H9 (cell line): ENCODE results near the gene PDZD2. TPM values are rescaled to one million over a fixed set of nuclear protein-coding genes. Genes with fewer than 3 reads are reported as not detected.
"Not testable (repeated sequence)": the region's sequence is repeated elsewhere in the genome, so short reads cannot be mapped to it uniquely, and the experiment has no call there.

ENCODE experiments used
- DNase-seq: peaks from one replicate; pipeline ENCODE4 v3.0.0-alpha.2; 2017
- H2AFZ ChIP-seq: one replicate; pipeline ENCODE4 v1.6.1; 2013; ENCODE audit warnings: mild to moderate bottlenecking, low read length, control low read depth, moderate library complexity
- H2AK5ac ChIP-seq: 2 replicates; pipeline ENCODE4 v1.6.1; 2013; ENCODE audit warnings: low read length, control low read depth, mixed read lengths; ENCODE audit not compliant: insufficient read length
- H2BK120ac ChIP-seq: one replicate; pipeline ENCODE4 v1.6.1; 2013; ENCODE audit warnings: low read depth, mild to moderate bottlenecking, low read length, control low read depth, inconsistent platforms; ENCODE audit not compliant: poor library complexity, severe bottlenecking
- H2BK12ac ChIP-seq: 2 replicates; pipeline ENCODE4 v1.6.1; 2013; ENCODE audit warnings: low read length, control low read depth, mixed read lengths, low read depth; ENCODE audit not compliant: insufficient read length
- H2BK15ac ChIP-seq: 2 replicates; pipeline ENCODE4 v1.6.1; 2013; ENCODE audit warnings: low read depth, low read length, control low read depth
- H2BK20ac ChIP-seq: one replicate; pipeline ENCODE4 v1.6.1; 2013; ENCODE audit warnings: low read depth, mild to moderate bottlenecking, low read length, control low read depth, inconsistent platforms; ENCODE audit not compliant: poor library complexity, severe bottlenecking
- H2BK5ac ChIP-seq: 2 replicates; pipeline ENCODE4 v1.6.1; 2013; ENCODE audit warnings: low read length, control low read depth, mixed read lengths; ENCODE audit not compliant: insufficient read length
- H3K14ac ChIP-seq: 2 replicates; pipeline ENCODE4 v1.6.1; 2013; ENCODE audit warnings: low read length, control low read depth; ENCODE audit not compliant: insufficient read depth
- H3K18ac ChIP-seq: 2 replicates; pipeline ENCODE4 v1.6.1; 2013; ENCODE audit warnings: low read depth, mild to moderate bottlenecking, mixed read lengths, low read length, control low read depth; ENCODE audit not compliant: insufficient read length
- H3K23ac ChIP-seq: 2 replicates; pipeline ENCODE4 v1.6.1; 2013; ENCODE audit warnings: low read length, control low read depth, mixed read lengths, low read depth; ENCODE audit not compliant: insufficient read length
- H3K23me2 ChIP-seq: 2 replicates; pipeline ENCODE4 v1.6.1; 2013; ENCODE audit warnings: low read depth, mild to moderate bottlenecking, mixed read lengths, low read length, control low read depth; ENCODE audit not compliant: insufficient read length, poor library complexity, severe bottlenecking
- H3K27ac ChIP-seq: 2 replicates; pipeline ENCODE4 v1.5.1; 2013; ENCODE audit warnings: low read length, control low read depth, mixed read lengths, low read depth; ENCODE audit not compliant: insufficient read length
- H3K27me3 ChIP-seq: 2 replicates; pipeline ENCODE4 v1.6.1; 2013; ENCODE audit warnings: low read length, control low read depth, inconsistent platforms; ENCODE audit not compliant: insufficient read depth
- H3K4ac ChIP-seq: 2 replicates; pipeline ENCODE4 v1.6.1; 2013; ENCODE audit warnings: low read depth, mild to moderate bottlenecking, control low read depth, inconsistent platforms, low read length, moderate library complexity
- H3K4me1 ChIP-seq: 2 replicates; pipeline ENCODE4 v1.6.1; 2013; ENCODE audit warnings: low read length, control low read depth, inconsistent platforms; ENCODE audit not compliant: insufficient read depth
- H3K4me2 ChIP-seq: 2 replicates; pipeline ENCODE4 v1.6.1; 2013; ENCODE audit warnings: low read length, control low read depth, mixed read lengths; ENCODE audit not compliant: insufficient read length, insufficient read depth
- H3K56ac ChIP-seq: 2 replicates; pipeline ENCODE4 v1.6.1; 2013; ENCODE audit warnings: low read depth, mild to moderate bottlenecking, mixed read lengths, low read length, control low read depth; ENCODE audit not compliant: insufficient read length
- H3K79me1 ChIP-seq: 2 replicates; pipeline ENCODE4 v1.6.1; 2013; ENCODE audit warnings: low read depth, mild to moderate bottlenecking, moderate library complexity, low read length, control low read depth, inconsistent platforms; ENCODE audit not compliant: insufficient read depth, poor library complexity, severe bottlenecking
- H3K79me2 ChIP-seq: 2 replicates; pipeline ENCODE4 v1.6.1; 2013; ENCODE audit warnings: low read length, control low read depth, inconsistent platforms; ENCODE audit not compliant: insufficient read depth
- H3K9ac ChIP-seq: 2 replicates; pipeline ENCODE4 v1.6.1; 2013; ENCODE audit warnings: low read length, control low read depth, mixed read lengths; ENCODE audit not compliant: insufficient read length; ENCODE audit errors: extremely low read depth
- H3K9me3 ChIP-seq: one replicate; pipeline ENCODE4 v1.6.1; 2013; ENCODE audit warnings: low read depth, low read length, inconsistent platforms; ENCODE audit not compliant: control insufficient read depth
- H3T11ph ChIP-seq: one replicate; pipeline ENCODE4 v1.6.1; 2013; ENCODE audit warnings: mild to moderate bottlenecking, low read length, control low read depth, inconsistent platforms
- H4K20me1 ChIP-seq: one replicate; pipeline ENCODE4 v1.6.1; 2013; ENCODE audit not compliant: control insufficient read depth, insufficient read length, insufficient read depth
- H4K5ac ChIP-seq: 2 replicates; pipeline ENCODE4 v1.6.1; 2013; ENCODE audit warnings: low read depth, mild to moderate bottlenecking, mixed read lengths, low read length, control low read depth; ENCODE audit not compliant: insufficient read length
- H4K8ac ChIP-seq: replicated peaks from 2 replicates; pipeline ENCODE4 v1.6.1; 2013; ENCODE audit warnings: low read length, control low read depth, mixed read lengths, low read depth; ENCODE audit not compliant: insufficient read length
- H4K91ac ChIP-seq: 2 replicates; pipeline ENCODE4 v1.6.1; 2013; ENCODE audit warnings: low read depth, mild to moderate bottlenecking, moderate library complexity, mixed read lengths, low read length, control low read depth; ENCODE audit not compliant: insufficient read length
- H3K27ac Mint-ChIP-seq, 3 experiments: 2 replicates in 2 of 3; 3 replicates in 1 of 3; pipeline ENCODE4 v1.8.0; 2020 to 2021; ENCODE audit warnings: mixed read lengths in 3 of 3, mild to moderate bottlenecking in 1 of 3, moderate library complexity in 1 of 3
- H3K27me3 Mint-ChIP-seq: 2 replicates; pipeline ENCODE4 v1.8.0; 2021; ENCODE audit warnings: low read depth, mild to moderate bottlenecking, moderate library complexity, mixed read lengths
- H3K36me3 Mint-ChIP-seq, 3 experiments: 2 replicates in 2 of 3; 3 replicates in 1 of 3; pipeline ENCODE4 v1.8.0; 2020 to 2021; ENCODE audit warnings: low read depth in 3 of 3, mixed read lengths in 3 of 3; ENCODE audit not compliant: insufficient read depth in 1 of 3
- H3K4me1 Mint-ChIP-seq, 2 experiments: 2 replicates each; pipeline ENCODE4 v1.8.0; 2020; ENCODE audit warnings: mixed read lengths in 2 of 2
- H3K4me3 Mint-ChIP-seq, 2 experiments: 2 replicates in 1 of 2; 3 replicates in 1 of 2; pipeline ENCODE4 v1.8.0; 2020 to 2021; ENCODE audit warnings: mild to moderate bottlenecking in 2 of 2, mixed read lengths in 2 of 2, moderate library complexity in 1 of 2
- H3K9me3 Mint-ChIP-seq, 2 experiments: 2 replicates in 1 of 2; 3 replicates in 1 of 2; pipeline ENCODE4 v1.8.0; 2020; ENCODE audit warnings: mild to moderate bottlenecking in 2 of 2, mixed read lengths in 2 of 2, moderate library complexity in 1 of 2
- CTCF ChIP-seq: fragments of 200-600 bp; sonication (generic); conservative IDR thresholded peaks from 3 replicates; pipeline ENCODE4 v1.8.0; 2021; ENCODE audit warnings: antibody characterized with exemption, mild to moderate bottlenecking
- WGBS: extraction: QIAGEN DNeasy Blood & Tissue Kit; methylation state at CpG from one replicate; pipeline ENCODE4 v1.1.7; 2013; ENCODE audit warnings: missing lambda C conversion rate, low lambda C conversion rate, mixed read lengths; ENCODE audit not compliant: insufficient read length; ENCODE audit errors: extremely low coverage; 5-methylcytosine and 5-hydroxymethylcytosine counted together
- total RNA-seq: library from RNA; stranded (reverse); gene quantifications from 2 replicates; pipeline ENCODE4 v1.2.1, GENCODE V29; 2021

The PDZD2 gene
- total RNA-seq, 1 experiment from 2014 or later = 9.9 TPM

GRCh38 chr5:31972558-31972957 is 333.6 kb downstream of the PDZD2 start:
- Histone ChIP-seq H3K9ac (no peak overlapping the region), H3K79me1 (no peaks in the 10 kb centered on the region), H2BK20ac (no peak overlapping the region), H3K4me1 (no peaks in the 10 kb centered on the region), H4K91ac (no peak overlapping the region), H3K14ac (no peak overlapping the region), H4K8ac (no peak overlapping the region), H4K5ac (no peak overlapping the region), H2BK15ac (no peak overlapping the region), H3K18ac (no peak overlapping the region), H3T11ph (no peak overlapping the region), H2AK5ac (no peak overlapping the region), H2BK12ac (no peak overlapping the region), H3K23me2 (no peaks in the 10 kb centered on the region), H2AFZ (no peak overlapping the region), H4K20me1 (no peaks in the 10 kb centered on the region), H3K4ac (no peak overlapping the region), H3K9me3 (no peaks in the 10 kb centered on the region), H2BK5ac (no peak overlapping the region), H3K23ac (no peak overlapping the region), H3K27ac (no peak overlapping the region), H3K4me2 (no peak overlapping the region), H2BK120ac (no peak overlapping the region), H3K79me2 (no peaks in the 10 kb centered on the region), H3K27me3 (no peaks in the 10 kb centered on the region), H3K56ac (no peak overlapping the region)
- Mint-ChIP-seq H3K36me3 (no peaks in the 10 kb centered on the region), H3K4me3 (no peak overlapping the region), H3K9me3 (no peaks in the 10 kb centered on the region), H3K27me3 (no peaks in the 10 kb centered on the region), H3K4me1 (peaks cover 0 to 5% of the 10 kb centered on the region in 2 experiments; a peak in 2 of 4 replicates), H3K27ac (no peak overlapping the region)
- no peak for TF ChIP-seq CTCF
- no peak for DNase-seq

GRCh38 chr5:31975189-31975612 is 336.3 kb downstream of the PDZD2 start:
- H2AK5ac ChIP-seq, H4K20me1 ChIP-seq, H3K79me1 ChIP-seq, DNase-seq, H3K36me3 Mint-ChIP-seq, H2BK120ac ChIP-seq, H2BK12ac ChIP-seq, H3K27me3 ChIP-seq, H3K27ac Mint-ChIP-seq, H3T11ph ChIP-seq, H3K56ac ChIP-seq, H4K5ac ChIP-seq, H3K18ac ChIP-seq, H3K79me2 ChIP-seq, H2BK15ac ChIP-seq, H3K23ac ChIP-seq, H3K4me3 Mint-ChIP-seq, H3K9me3 ChIP-seq, H3K27ac ChIP-seq, H3K4me2 ChIP-seq, H2BK20ac ChIP-seq, H3K14ac ChIP-seq, H3K9me3 Mint-ChIP-seq, H3K4me1 ChIP-seq, H3K27me3 Mint-ChIP-seq, H3K23me2 ChIP-seq, H4K91ac ChIP-seq, H3K9ac ChIP-seq, H4K8ac ChIP-seq, H3K4ac ChIP-seq, H2BK5ac ChIP-seq, H2AFZ ChIP-seq: not testable (repeated sequence)
- peaks cover 2 to 12% of the 10 kb centered on the region in 2 experiments; a peak in 3 of 4 replicates for H3K4me1 Mint-ChIP-seq
- WGBS = no CpG with 5 or more reads among the region's 5 CpGs
